Measurements from ENCODE around the gene PSME3IP1. TPM values are rescaled to one million over a fixed set of nuclear protein-coding genes. Genes with fewer than 3 reads are reported as not detected.

The PSME3IP1 gene
- total and polyA plus RNA-seq, 2 experiments from 2014 or later, result 78.0 to 105 TPM

- no peak for DNase-seq (ENCODE audit: low spot score)
- no peak overlapping the region for H3K27ac ChIP-seq (ENCODE audit: low read depth)
- no peaks in the 10 kb centered on the region for H3K27me3 ChIP-seq (ENCODE audit: insufficient read depth)
- H3K4me3 ChIP-seq, result no peak overlapping the region
- Mint-ChIP-seq H3K27me3 (ENCODE audit: insufficient read depth, low read depth, poor library complexity) (peaks cover 15% of the 10 kb centered on the region), H3K4me1 (no peaks in the 10 kb centered on the region; the same call in 2 of the 3 replicates), H3K9me3 (no peaks in the 10 kb centered on the region), H3K36me3 (ENCODE audit: low read depth) (no peaks in the 10 kb centered on the region; the same call in 2 of the 3 replicates), H3K27ac (no peak overlapping the region), H3K4me3 (no peak overlapping the region)
- H3K79me2 ChIP-seq (replicated peaks; ENCODE audit: insufficient read depth), result no peaks in the 10 kb centered on the region
- no peak overlapping the region for H3K4me2 ChIP-seq
- no peaks in the 10 kb centered on the region for H3F3A ChIP-seq (replicated peaks; ENCODE audit: low read depth)
- no peaks in the 10 kb centered on the region for H4K20me1 ChIP-seq (replicated peaks; ENCODE audit: insufficient read depth)
- no peak overlapping the region for H2AFZ ChIP-seq
- H3K9me2 ChIP-seq (ENCODE audit: insufficient read depth), result no peaks in the 10 kb centered on the region
- H3K4me1 ChIP-seq (ENCODE audit: insufficient read depth), result no peaks in the 10 kb centered on the region
- no peak for ATAC-seq
- no peaks in the 10 kb centered on the region for H3K36me3 ChIP-seq (ENCODE audit: insufficient read depth)
- no peak for TF ChIP-seq POLR2AphosphoS5 (IDR thresholded peaks at IDR 0.05; ENCODE audit: low read depth)
- TF ChIP-seq, protein P1, sequence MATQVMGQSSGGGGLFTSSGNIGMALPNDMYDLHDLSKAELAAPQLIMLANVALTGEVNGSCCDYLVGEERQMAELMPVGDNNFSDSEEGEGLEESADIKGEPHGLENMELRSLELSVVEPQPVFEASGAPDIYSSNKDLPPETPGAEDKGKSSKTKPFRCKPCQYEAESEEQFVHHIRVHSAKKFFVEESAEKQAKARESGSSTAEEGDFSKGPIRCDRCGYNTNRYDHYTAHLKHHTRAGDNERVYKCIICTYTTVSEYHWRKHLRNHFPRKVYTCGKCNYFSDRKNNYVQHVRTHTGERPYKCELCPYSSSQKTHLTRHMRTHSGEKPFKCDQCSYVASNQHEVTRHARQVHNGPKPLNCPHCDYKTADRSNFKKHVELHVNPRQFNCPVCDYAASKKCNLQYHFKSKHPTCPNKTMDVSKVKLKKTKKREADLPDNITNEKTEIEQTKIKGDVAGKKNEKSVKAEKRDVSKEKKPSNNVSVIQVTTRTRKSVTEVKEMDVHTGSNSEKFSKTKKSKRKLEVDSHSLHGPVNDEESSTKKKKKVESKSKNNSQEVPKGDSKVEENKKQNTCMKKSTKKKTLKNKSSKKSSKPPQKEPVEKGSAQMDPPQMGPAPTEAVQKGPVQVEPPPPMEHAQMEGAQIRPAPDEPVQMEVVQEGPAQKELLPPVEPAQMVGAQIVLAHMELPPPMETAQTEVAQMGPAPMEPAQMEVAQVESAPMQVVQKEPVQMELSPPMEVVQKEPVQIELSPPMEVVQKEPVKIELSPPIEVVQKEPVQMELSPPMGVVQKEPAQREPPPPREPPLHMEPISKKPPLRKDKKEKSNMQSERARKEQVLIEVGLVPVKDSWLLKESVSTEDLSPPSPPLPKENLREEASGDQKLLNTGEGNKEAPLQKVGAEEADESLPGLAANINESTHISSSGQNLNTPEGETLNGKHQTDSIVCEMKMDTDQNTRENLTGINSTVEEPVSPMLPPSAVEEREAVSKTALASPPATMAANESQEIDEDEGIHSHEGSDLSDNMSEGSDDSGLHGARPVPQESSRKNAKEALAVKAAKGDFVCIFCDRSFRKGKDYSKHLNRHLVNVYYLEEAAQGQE (IDR thresholded peaks at IDR 0.05; ENCODE audit: unreplicated experiment), result no peak
- TF ChIP-seq EZH2 (IDR thresholded peaks at IDR 0.05; ENCODE audit: low read depth, unreplicated experiment), result no peak
- TF ChIP-seq JUNB (IDR thresholded peaks at IDR 0.05; ENCODE audit: unreplicated experiment), result no peak
- no peak for TF ChIP-seq EZH2phosphoT487 (IDR thresholded peaks at IDR 0.05; ENCODE audit: unreplicated experiment)
- no peak for TF ChIP-seq NANOG (IDR thresholded peaks at IDR 0.05; ENCODE audit: borderline replicate concordance)
Observed at GRCh38 chr16:57126411-57126810, 59.4 kb downstream of the PSME3IP1 start.

DNA sequence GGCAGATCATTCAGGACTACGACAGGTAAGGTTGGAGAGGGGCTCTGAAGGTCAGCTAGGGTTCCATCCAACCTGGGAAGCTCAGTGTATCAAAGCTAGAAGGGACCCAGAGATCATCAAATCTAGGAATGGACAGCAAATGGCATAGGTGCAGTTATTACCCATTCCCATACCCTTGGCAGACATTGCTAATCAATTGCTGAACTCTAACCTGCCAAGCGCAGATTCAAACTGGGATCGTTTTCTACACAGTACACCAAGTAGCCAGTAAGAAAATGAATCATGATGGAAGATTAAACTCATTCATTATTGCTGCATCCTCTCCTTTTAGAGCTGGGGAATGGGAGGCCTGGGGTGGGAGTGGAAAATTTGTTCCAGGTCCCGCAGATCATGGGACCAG lies 59.9 kb downstream of the PSME3IP1 start:
- no peaks in the 10 kb centered on the region; the same call in 2 of the 3 replicates for H3K36me3 Mint-ChIP-seq (ENCODE audit: low read depth)
- Histone ChIP-seq H3K36me3 (ENCODE audit: insufficient read depth) (no peaks in the 10 kb centered on the region), H3K4me2 (no peak overlapping the region), H3K79me2 (replicated peaks; ENCODE audit: insufficient read depth) (no peaks in the 10 kb centered on the region), H4K20me1 (replicated peaks; ENCODE audit: insufficient read depth) (no peaks in the 10 kb centered on the region), H3K9me2 (ENCODE audit: insufficient read depth) (no peaks in the 10 kb centered on the region), H3K27ac (ENCODE audit: low read depth) (no peak overlapping the region), H2AFZ (no peak overlapping the region), H3K4me1 (ENCODE audit: insufficient read depth) (no peaks in the 10 kb centered on the region), H3K27me3 (ENCODE audit: insufficient read depth) (no peaks in the 10 kb centered on the region), H3K4me3 (no peak overlapping the region), H3F3A (replicated peaks; ENCODE audit: low read depth) (no peaks in the 10 kb centered on the region)
- ATAC-seq, result no peak
- H3K4me3 Mint-ChIP-seq, result no peak overlapping the region
- H3K27me3 Mint-ChIP-seq (ENCODE audit: insufficient read depth, low read depth, poor library complexity), result peaks cover 17% of the 10 kb centered on the region
- no peaks in the 10 kb centered on the region; the same call in 2 of the 3 replicates for H3K4me1 Mint-ChIP-seq
- DNase-seq (ENCODE audit: low spot score), result no peak
- H3K27ac Mint-ChIP-seq, result no peak overlapping the region
- no peaks in the 10 kb centered on the region for H3K9me3 Mint-ChIP-seq
- TF ChIP-seq EZH2 (IDR thresholded peaks at IDR 0.05; ENCODE audit: low read depth, unreplicated experiment) (no peak), ZNF331 (CRISPR knock-in tag; IDR thresholded peaks at IDR 0.05; ENCODE audit: low read depth) (no peak), ZNF114 (CRISPR knock-in tag; IDR thresholded peaks at IDR 0.05) (no peak), POLR2AphosphoS5 (IDR thresholded peaks at IDR 0.05; ENCODE audit: low read depth) (no peak), NANOG (IDR thresholded peaks at IDR 0.05; ENCODE audit: borderline replicate concordance) (no peak), ZNF462 (CRISPR knock-in tag; IDR thresholded peaks at IDR 0.05) (no peak)
- TF ChIP-seq, protein P2, sequence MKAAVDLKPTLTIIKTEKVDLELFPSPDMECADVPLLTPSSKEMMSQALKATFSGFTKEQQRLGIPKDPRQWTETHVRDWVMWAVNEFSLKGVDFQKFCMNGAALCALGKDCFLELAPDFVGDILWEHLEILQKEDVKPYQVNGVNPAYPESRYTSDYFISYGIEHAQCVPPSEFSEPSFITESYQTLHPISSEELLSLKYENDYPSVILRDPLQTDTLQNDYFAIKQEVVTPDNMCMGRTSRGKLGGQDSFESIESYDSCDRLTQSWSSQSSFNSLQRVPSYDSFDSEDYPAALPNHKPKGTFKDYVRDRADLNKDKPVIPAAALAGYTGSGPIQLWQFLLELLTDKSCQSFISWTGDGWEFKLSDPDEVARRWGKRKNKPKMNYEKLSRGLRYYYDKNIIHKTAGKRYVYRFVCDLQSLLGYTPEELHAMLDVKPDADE (IDR thresholded peaks at IDR 0.05), result no peak

All from GM23338 (cell line).